ENCODE measurements around the gene ZNF236.

GRCh38 chr18:76823587-76824011 is 1.2 kb downstream of the ZNF236 start:
- no peak for TF ChIP-seq EZH2 (IDR thresholded peaks at IDR 0.05; ENCODE audit: low read length, missing control alignments)
- TF ChIP-seq CTCF (conservative IDR thresholded peaks at IDR 0.05 in 1 of 2, IDR thresholded peaks at IDR 0.05 in 1 of 2; ENCODE audit: low read depth in 1 of 2, low read length in 2 of 2), result peak in 1 of 2 donors; percentile 48

Data from fibroblast of lung (primary cell).